H1 (cell line): ENCODE data around the gene TECTB. TPM values are rescaled to one million over a fixed set of nuclear protein-coding genes. Genes with fewer than 3 reads are reported as not detected.

Experiments
- CTCF ChIA-PET: fragments of 300-600 bp; sonication (Branson Sonifier 250); formaldehyde crosslinking; loops from one replicate; lab custom pipeline; 2021; ENCODE audit not compliant: partially characterized antibody; lab: Charles Lee
- POLR2A ChIA-PET: fragments of 300-600 bp; sonication (Branson Sonifier 250); formaldehyde crosslinking; loops from one replicate; lab custom pipeline; 2021; ENCODE audit warnings: inconsistent platforms; ENCODE audit not compliant: partially characterized antibody; lab: Charles Lee
- DNase-seq, 2 experiments: peaks; one replicate each; pipeline versions ENCODE4 v3.0.0 to v3.0.0-alpha.2; 2010 to 2022; ENCODE audit warnings: low spot score in 2 of 2, low read depth in 1 of 2, mixed read lengths in 1 of 2
- FAIRE-seq: peaks from 2 replicates; lab custom pipeline; 2011; peaks lifted over from hg19 to GRCh38; lab: Jason Lieb, UNC
- H2AFZ ChIP-seq: 2 replicates; pipeline ENCODE4 v1.8.1; 2012; ENCODE audit warnings: low read length, inconsistent platforms
- H2AK5ac ChIP-seq: 2 replicates; pipeline ENCODE4 v1.6.1; 2013; ENCODE audit warnings: low read depth, low read length
- H2BK120ac ChIP-seq: replicated peaks from 2 replicates; pipeline ENCODE3; 2013; ENCODE audit warnings: low read depth, low read length, inconsistent platforms
- H2BK12ac ChIP-seq: 2 replicates; pipeline ENCODE4 v1.6.1; 2013; ENCODE audit warnings: low read depth, low read length
- H2BK15ac ChIP-seq: 2 replicates; pipeline ENCODE4 v1.6.1; 2013; ENCODE audit warnings: low read length
- H2BK20ac ChIP-seq: 2 replicates; pipeline ENCODE4 v1.6.1; 2013; ENCODE audit warnings: low read length
- H2BK5ac ChIP-seq: 2 replicates; pipeline ENCODE4 v1.6.1; 2013; ENCODE audit warnings: low read depth, low read length
- H3K14ac ChIP-seq: 2 replicates; pipeline ENCODE4 v1.6.1; 2013; ENCODE audit warnings: inconsistent platforms; ENCODE audit not compliant: insufficient read length
- H3K18ac ChIP-seq: 2 replicates; pipeline ENCODE4 v1.6.1; 2013; ENCODE audit warnings: low read length; ENCODE audit errors: extremely low read depth
- H3K23ac ChIP-seq: 2 replicates; pipeline ENCODE4 v1.6.1; 2013; ENCODE audit warnings: inconsistent platforms; ENCODE audit not compliant: insufficient read length
- H3K23me2 ChIP-seq: 2 replicates; pipeline ENCODE4 v1.6.1; 2013; ENCODE audit warnings: low read depth, low read length
- H3K27ac ChIP-seq: 2 replicates; pipeline ENCODE4 v1.6.1; 2011; ENCODE audit warnings: low read depth, low read length, inconsistent platforms
- H3K27me3 ChIP-seq, 4 experiments: replicated peaks in 1 of 4; 1 replicate in 1 of 4; 2 replicates in 3 of 4; pipeline versions ENCODE4 v1.6.1 to v1.8.1; 2011 to 2013; ENCODE audit warnings: low read length in 3 of 4, mild to moderate bottlenecking in 3 of 4, inconsistent platforms in 2 of 4, mixed read lengths in 2 of 4, moderate library complexity in 1 of 4; ENCODE audit not compliant: control insufficient read depth in 3 of 4, insufficient read depth in 3 of 4; ENCODE audit errors: extremely low read depth in 1 of 4
- H3K36me3 ChIP-seq, 4 experiments: 2 replicates each; pipeline versions ENCODE4 v1.6.1 to v1.8.1; 2011 to 2013; ENCODE audit warnings: mild to moderate bottlenecking in 4 of 4, low read length in 3 of 4, moderate library complexity in 2 of 4, control low read depth in 1 of 4, inconsistent platforms in 1 of 4; ENCODE audit not compliant: insufficient read depth in 4 of 4, control insufficient read depth in 2 of 4
- H3K4ac ChIP-seq: replicated peaks from 2 replicates; pipeline ENCODE3; 2013; ENCODE audit warnings: low read length, low read depth, mixed read lengths, inconsistent platforms; ENCODE audit not compliant: insufficient read length
- H3K4me1 ChIP-seq, 4 experiments: replicated peaks in 1 of 4; 1 replicate in 1 of 4; 2 replicates in 3 of 4; pipeline versions ENCODE4 v1.6.1 to v1.8.1; 2011 to 2013; ENCODE audit warnings: low read length in 3 of 4, inconsistent platforms in 2 of 4, mixed read lengths in 1 of 4; ENCODE audit not compliant: insufficient read depth in 4 of 4, control insufficient read depth in 3 of 4
- H3K4me2 ChIP-seq, 2 experiments: 2 replicates each; pipeline versions ENCODE4 v1.6.1 to v1.8.1; 2011 to 2013; ENCODE audit warnings: low read depth in 2 of 2, low read length in 2 of 2, control low read depth in 1 of 2, inconsistent platforms in 1 of 2, mild to moderate bottlenecking in 1 of 2; ENCODE audit not compliant: insufficient read depth in 1 of 2
- H3K4me3 ChIP-seq, 4 experiments: fragments of 200-600, 300-600 bp in 1 of 4; sonication (generic), shearing (Covaris generic), sonication (Bioruptor Twin) in 1 of 4; 2 replicates each; pipeline versions ENCODE4 v1.5.1 to v1.8.1; 2011 to 2016; ENCODE audit warnings: low read length in 4 of 4, low read depth in 3 of 4, control low read depth in 2 of 4, inconsistent platforms in 2 of 4, mild to moderate bottlenecking in 2 of 4, mixed read lengths in 1 of 4, moderate library complexity in 1 of 4; ENCODE audit not compliant: insufficient read depth in 2 of 4; ENCODE audit errors: extremely low read depth in 1 of 4
- H3K56ac ChIP-seq: replicated peaks from 2 replicates; pipeline ENCODE3; 2013; ENCODE audit warnings: low read depth, mild to moderate bottlenecking, mixed read lengths, low read length, inconsistent platforms; ENCODE audit not compliant: insufficient read length
- H3K79me1 ChIP-seq: 2 replicates; pipeline ENCODE4 v1.6.1; 2013; ENCODE audit warnings: low read depth, low read length, control low read depth
- H3K79me2 ChIP-seq, 2 experiments: 2 replicates each; pipeline versions ENCODE4 v1.6.1 to v1.8.1; 2012 to 2013; ENCODE audit warnings: low read length in 2 of 2, mild to moderate bottlenecking in 2 of 2, inconsistent platforms in 1 of 2; ENCODE audit not compliant: insufficient read depth in 2 of 2, control insufficient read depth in 1 of 2
- H3K9ac ChIP-seq, 4 experiments: replicated peaks in 1 of 4; 1 replicate in 1 of 4; 2 replicates in 3 of 4; pipeline versions ENCODE4 v1.6.1 to v1.8.1; 2011 to 2013; ENCODE audit warnings: low read depth in 3 of 4, low read length in 3 of 4, control low read depth in 2 of 4, mild to moderate bottlenecking in 2 of 4, moderate library complexity in 2 of 4, inconsistent platforms in 1 of 4; ENCODE audit errors: extremely low read depth in 1 of 4
- H3K9me3 ChIP-seq, 2 experiments: 2 replicates each; pipeline versions ENCODE4 v1.6.1 to v1.8.1; 2012 to 2013; ENCODE audit warnings: mild to moderate bottlenecking in 2 of 2, moderate library complexity in 2 of 2, control low read depth in 1 of 2, inconsistent platforms in 1 of 2, low read depth in 1 of 2, low read length in 1 of 2, mixed read lengths in 1 of 2; ENCODE audit not compliant: insufficient read depth in 2 of 2
- H4K20me1 ChIP-seq, 2 experiments: replicated peaks in 1 of 2; 2 replicates each; pipeline versions ENCODE3 to v1.8.1; 2011 to 2013; ENCODE audit warnings: inconsistent platforms in 2 of 2, low read length in 2 of 2, mild to moderate bottlenecking in 1 of 2; ENCODE audit not compliant: insufficient read depth in 2 of 2, control insufficient read depth in 1 of 2
- H4K5ac ChIP-seq: 2 replicates; pipeline ENCODE4 v1.6.1; 2013; ENCODE audit warnings: low read length, low read depth, mixed read lengths, inconsistent platforms; ENCODE audit not compliant: insufficient read length
- H4K8ac ChIP-seq: 2 replicates; pipeline ENCODE4 v1.8.0; 2013; ENCODE audit warnings: mild to moderate bottlenecking, moderate library complexity, low read length, inconsistent platforms; ENCODE audit not compliant: insufficient read depth; ENCODE audit errors: extremely low read depth
- H4K91ac ChIP-seq: replicated peaks from 2 replicates; pipeline ENCODE3; 2013; ENCODE audit warnings: low read length, mixed read lengths, inconsistent platforms; ENCODE audit not compliant: insufficient read length
- BCL11A ChIP-seq, 2 experiments: IDR thresholded peaks; one replicate each; pipeline ENCODE4 v1.6.1; 2011; ENCODE audit warnings: low read depth in 2 of 2, low read length in 2 of 2, mild to moderate bottlenecking in 2 of 2
- CHD2 ChIP-seq: IDR thresholded peaks from 2 replicates; pipeline ENCODE4 v1.6.1; 2012; ENCODE audit warnings: low read length, improper control_type of control experiment
- FOSL1 ChIP-seq: IDR thresholded peaks from 2 replicates; pipeline ENCODE4 v1.6.1; 2011; ENCODE audit warnings: mild to moderate bottlenecking, low read depth, low read length, moderate library complexity; ENCODE audit not compliant: insufficient read depth
- KDM4A ChIP-seq: IDR thresholded peaks from one replicate; pipeline ENCODE4 v1.7.1; 2012; ENCODE audit warnings: low read depth, mild to moderate bottlenecking, moderate library complexity, low read length, inconsistent platforms; ENCODE audit not compliant: severe bottlenecking
- RFX5 ChIP-seq: IDR thresholded peaks from 2 replicates; pipeline ENCODE4 v1.6.1; 2011; ENCODE audit warnings: low read depth, low read length, improper control_type of control experiment, borderline replicate concordance
- RNF2 ChIP-seq: fragments of 200-900, 300-1000 bp; sonication (generic); IDR thresholded peaks from 2 replicates; pipeline ENCODE4 v1.7.1; 2016; ENCODE audit warnings: borderline replicate concordance, low read depth, mild to moderate bottlenecking, antibody characterized with exemption, low read length; ENCODE audit not compliant: poor library complexity, severe bottlenecking; ENCODE audit errors: missing control alignments
- TAF7 ChIP-seq: optimal IDR thresholded peaks from 2 replicates; pipeline ENCODE3; 2011; ENCODE audit warnings: low read depth, mild to moderate bottlenecking, inconsistent platforms, low read length, moderate library complexity, borderline replicate concordance
- USF2 ChIP-seq: IDR thresholded peaks from 2 replicates; pipeline ENCODE4 v1.6.1; 2011; ENCODE audit warnings: low read length, improper control_type of control experiment
- WGBS, 2 experiments: shearing (Covaris generic) in 1 of 2; methylation state at CpG; one replicate each; pipeline versions ENCODE4 v1.1.6 to v1.1.7; 2013 to 2015; ENCODE audit warnings: low lambda C conversion rate in 2 of 2, mixed read lengths in 2 of 2, inconsistent platforms in 1 of 2, low coverage in 1 of 2, missing lambda C conversion rate in 1 of 2; ENCODE audit not compliant: insufficient replicate concordance in 2 of 2, insufficient coverage in 1 of 2, insufficient read length in 1 of 2; ENCODE audit errors: extremely low coverage in 1 of 2, missing lambda C conversion rate in 1 of 2; 5-methylcytosine and 5-hydroxymethylcytosine counted together
- polyA plus RNA-seq, 7 experiments: library from polyadenylated mRNA; depleted of rRNA in 3 of 7; stranded (reverse) in 5 of 7; unstranded in 2 of 7; fragments of >200 nt in 5 of 7; fragments of 200-250 nt in 2 of 7; gene quantifications; 1 replicate in 5 of 7; 2 replicates in 1 of 7; 4 replicates in 1 of 7; pipeline versions ENCODE4 v1.2.1 to v1.2.3, GENCODE V29; 2011 to 2013; ENCODE audit warnings: missing spikeins in 2 of 7, mixed read lengths in 2 of 7
- total RNA-seq: library from RNA; stranded (reverse); fragmentation: NEBNext Ultra II Directional; extraction: Animal tissue kit (Norgen Biotek cat#: 25700); gene quantifications from 2 replicates; pipeline ENCODE4 v1.2.1, GENCODE V29; 2021

TECTB gene
- total and polyA plus RNA-seq, 2 of the 8 experiments (the other 6 are each of a cell fraction or from before 2014, with no cell fraction given) = not detected

- H3K79me1 ChIP-seq = no peaks in the 10 kb centered on the region
- H4K20me1 ChIP-seq = no peaks in the 10 kb centered on the region
- no peak overlapping the region for H4K91ac ChIP-seq
- H2BK15ac ChIP-seq = no peak overlapping the region
- H3K23me2 ChIP-seq = no peaks in the 10 kb centered on the region
- H3K4me2 ChIP-seq = no peak overlapping the region
- no peak for FAIRE-seq
- H3K27me3 ChIP-seq = no peaks in the 10 kb centered on the region
- ChIA-PET CTCF (interaction anchor here (0.6 to 1.5 kb wide), 3 partner anchors 13 to 190 kb away, joined by 3 to 6 read pairs (median 4); no protein-coding TSS in a partner anchor), POLR2A (no interaction called here)
- no peak overlapping the region for H3K18ac ChIP-seq
- H3K14ac ChIP-seq = no peak overlapping the region
- H3K56ac ChIP-seq = no peak overlapping the region
- no peaks in the 10 kb centered on the region for H3K79me2 ChIP-seq
- no peak overlapping the region for H3K4me3 ChIP-seq
- H3K4ac ChIP-seq = no peak overlapping the region
- H3K23ac ChIP-seq = no peak overlapping the region
- no peak overlapping the region for H4K8ac ChIP-seq
- H3K9me3 ChIP-seq = no peaks in the 10 kb centered on the region
- no peak overlapping the region for H2BK5ac ChIP-seq
- H3K9ac ChIP-seq = no peak overlapping the region
- no peak overlapping the region for H4K5ac ChIP-seq
- no peak for TF ChIP-seq TAF7
- no peak for TF ChIP-seq USF2
- no peak for TF ChIP-seq RNF2
- no peak for TF ChIP-seq FOSL1
- no peak for TF ChIP-seq RFX5
- no peak for TF ChIP-seq KDM4A
- no peak for TF ChIP-seq BCL11A (IDR thresholded peaks at IDR 0.05; ENCODE audit: low read depth in 2 of 2, low read length in 2 of 2)
- no peak for TF ChIP-seq CHD2
- 100% methylated on average over 3 of the region's 3 CpGs; no CpG with 5 or more reads in 1 of the 2 experiments for WGBS, 2 experiments
- no peak overlapping the region for H2AK5ac ChIP-seq
- H2BK120ac ChIP-seq = no peak overlapping the region
- H2BK20ac ChIP-seq = no peak overlapping the region
- H2BK12ac ChIP-seq = no peak overlapping the region
- no peaks in the 10 kb centered on the region for H3K36me3 ChIP-seq
- H3K27ac ChIP-seq = no peak overlapping the region
- H2AFZ ChIP-seq = no peak overlapping the region
- DNase-seq = no peak
- H3K4me1 ChIP-seq = no peaks in the 10 kb centered on the region
These were observed 68.8 kb downstream of the TECTB start for GRCh38 chr10:112352044-112352443.
